Loucy (cell line): Measurements from ENCODE around the gene CXCL17.

ENCODE experiments used
- EZH2phosphoT487 ChIP-seq: fragments of 200-600 bp; IDR thresholded peaks from 2 replicates; pipeline ENCODE4 v1.6.1; 2018; ENCODE audit warnings: antibody characterized with exemption, mild to moderate bottlenecking, moderate library complexity, borderline replicate concordance
- TF ChIP-seq, protein P1 (sequence below): fragments of 200-600 bp; sonication (generic); conservative IDR thresholded peaks from 2 replicates; pipeline ENCODE4 v1.5.1; 2014; ENCODE audit warnings: mild to moderate bottlenecking, antibody characterized with exemption, low read length

DNA sequence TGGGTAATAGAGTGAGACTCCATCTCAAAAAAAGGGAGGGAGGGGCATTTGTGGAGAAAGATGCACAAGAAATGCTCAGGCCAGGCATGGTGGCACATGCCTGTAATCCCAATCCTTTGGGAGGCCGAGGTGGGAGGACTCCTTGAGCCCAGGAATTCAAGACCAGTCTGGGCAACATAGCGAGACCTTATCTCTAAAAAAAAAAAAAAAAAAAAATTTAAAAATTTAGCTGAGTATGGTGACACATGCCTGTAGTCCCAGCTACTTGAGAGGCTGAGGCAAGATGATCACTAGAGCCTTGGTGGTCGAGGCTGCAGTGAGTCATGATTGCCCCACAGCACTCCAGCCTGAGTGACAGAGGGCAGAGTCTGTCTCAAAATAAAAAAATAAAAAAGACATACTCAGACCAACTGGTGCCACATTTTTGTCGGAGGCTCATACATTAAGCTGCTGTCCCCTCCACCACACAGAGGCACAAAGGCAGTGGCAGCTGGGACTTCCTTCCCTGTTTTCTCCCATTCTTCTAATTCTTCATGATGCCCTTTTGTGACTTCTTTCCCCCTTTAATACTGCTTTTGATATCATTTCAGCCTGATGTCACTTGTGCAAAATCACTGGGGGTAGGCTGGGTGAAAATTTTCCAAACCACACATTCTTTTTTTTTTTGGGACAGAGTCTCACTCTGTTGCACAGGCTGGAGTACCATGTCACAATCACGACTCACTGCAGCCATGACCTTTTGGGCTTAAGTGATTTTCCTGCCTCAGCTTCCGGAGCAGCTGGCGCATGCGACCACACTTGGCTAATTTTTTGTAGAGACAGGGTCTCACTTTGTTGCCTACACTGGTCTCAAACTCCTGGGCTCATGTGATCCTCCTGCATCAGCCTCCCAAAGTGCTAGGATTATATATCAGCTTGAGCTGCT is 26.8 kb upstream of the CXCL17 start:
- TF ChIP-seq, protein P1, sequence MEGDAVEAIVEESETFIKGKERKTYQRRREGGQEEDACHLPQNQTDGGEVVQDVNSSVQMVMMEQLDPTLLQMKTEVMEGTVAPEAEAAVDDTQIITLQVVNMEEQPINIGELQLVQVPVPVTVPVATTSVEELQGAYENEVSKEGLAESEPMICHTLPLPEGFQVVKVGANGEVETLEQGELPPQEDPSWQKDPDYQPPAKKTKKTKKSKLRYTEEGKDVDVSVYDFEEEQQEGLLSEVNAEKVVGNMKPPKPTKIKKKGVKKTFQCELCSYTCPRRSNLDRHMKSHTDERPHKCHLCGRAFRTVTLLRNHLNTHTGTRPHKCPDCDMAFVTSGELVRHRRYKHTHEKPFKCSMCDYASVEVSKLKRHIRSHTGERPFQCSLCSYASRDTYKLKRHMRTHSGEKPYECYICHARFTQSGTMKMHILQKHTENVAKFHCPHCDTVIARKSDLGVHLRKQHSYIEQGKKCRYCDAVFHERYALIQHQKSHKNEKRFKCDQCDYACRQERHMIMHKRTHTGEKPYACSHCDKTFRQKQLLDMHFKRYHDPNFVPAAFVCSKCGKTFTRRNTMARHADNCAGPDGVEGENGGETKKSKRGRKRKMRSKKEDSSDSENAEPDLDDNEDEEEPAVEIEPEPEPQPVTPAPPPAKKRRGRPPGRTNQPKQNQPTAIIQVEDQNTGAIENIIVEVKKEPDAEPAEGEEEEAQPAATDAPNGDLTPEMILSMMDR: no peak
- TF ChIP-seq EZH2phosphoT487: no peak
